ENCODE results near the gene AASS. TPM values are rescaled to one million over a fixed set of nuclear protein-coding genes. Genes with fewer than 3 reads are reported as not detected.
"Not testable (repeated sequence)": the region's sequence is repeated elsewhere in the genome, so short reads cannot be mapped to it uniquely, and the experiment has no call there.

The AASS gene
- total RNA-seq, 1 experiment from 2014 or later, result 0.91 TPM

- Histone ChIP-seq H3K9me3 (ENCODE audit: low read length) (no peaks in the 10 kb centered on the region), H4K20me1 (ENCODE audit: low read length) (no peaks in the 10 kb centered on the region), H3K27me3 (ENCODE audit: low read length) (no peaks in the 10 kb centered on the region), H3K27ac (ENCODE audit: low read length) (no peak overlapping the region), H2AFZ (ENCODE audit: low read length) (peak overlapping the region; percentile 47), H3K4me3 (ENCODE audit: low read length) (peak overlapping the region; percentile 56), H3K9ac (ENCODE audit: low read length) (no peak overlapping the region), H3K36me3 (ENCODE audit: low read depth, low read length) (no peaks in the 10 kb centered on the region), H3K9me2 (replicated peaks; ENCODE audit: low read length) (no peaks in the 10 kb centered on the region), H3K4me2 (ENCODE audit: low read length) (peak overlapping the region; percentile 73), H3K79me2 (ENCODE audit: low read length) (no peaks in the 10 kb centered on the region), H3K4me1 (ENCODE audit: insufficient read depth, low read length) (no peaks in the 10 kb centered on the region), H3F3A (ENCODE audit: low read length, unreplicated experiment) (no peaks in the 10 kb centered on the region)
- ChIA-PET POLR2A (ENCODE audit: unreplicated experiment) (no interaction called here), CTCF (no interaction called here)
- intact Hi-C loops (cut with micrococcal nuclease), result no loop called here
- DNase-seq (no peak), ATAC-seq (no peak)
- BruUV-seq (replicated peaks), result no TSS peak
- no peak for TF ChIP-seq CTCF (conservative IDR thresholded peaks at IDR 0.05; ENCODE audit: low read depth, low read length)
- no peak for TF ChIP-seq EZH2 (IDR thresholded peaks at IDR 0.05; ENCODE audit: low read length, unreplicated experiment)
- TF ChIP-seq EZH2phosphoT487 (IDR thresholded peaks at IDR 0.05; ENCODE audit: borderline replicate concordance, low read length), result no peak
These were observed 7.3 kb downstream of the AASS start for GRCh38 chr7:122136639-122137245.

GRCh38 chr7:122136078-122136477 is 8.0 kb downstream of the AASS start:
- Histone ChIP-seq H4K20me1 (ENCODE audit: low read length) (no peaks in the 10 kb centered on the region), H3F3A (ENCODE audit: low read length, unreplicated experiment) (no peaks in the 10 kb centered on the region), H2AFZ (ENCODE audit: low read length) (no peak overlapping the region), H3K9me2 (replicated peaks; ENCODE audit: low read length) (no peaks in the 10 kb centered on the region), H3K9me3 (ENCODE audit: low read length) (no peaks in the 10 kb centered on the region), H3K4me3 (ENCODE audit: low read length) (no peak overlapping the region), H3K4me2 (ENCODE audit: low read length) (peak overlapping the region; percentile 73), H3K4me1 (ENCODE audit: insufficient read depth, low read length) (no peaks in the 10 kb centered on the region), H3K9ac (ENCODE audit: low read length) (no peak overlapping the region), H3K27me3 (ENCODE audit: low read length) (no peaks in the 10 kb centered on the region), H3K79me2 (ENCODE audit: low read length) (no peaks in the 10 kb centered on the region), H3K36me3 (ENCODE audit: low read depth, low read length) (no peaks in the 10 kb centered on the region), H3K27ac (ENCODE audit: low read length) (no peak overlapping the region)
- ATAC-seq (no peak), DNase-seq (no peak)
- POLR2A ChIA-PET (ENCODE audit: unreplicated experiment), result no interaction called here
- TF ChIP-seq CTCF (conservative IDR thresholded peaks at IDR 0.05; ENCODE audit: low read depth, low read length) (no peak), EZH2phosphoT487 (IDR thresholded peaks at IDR 0.05; ENCODE audit: borderline replicate concordance, low read length) (no peak), EZH2 (IDR thresholded peaks at IDR 0.05; ENCODE audit: low read length, unreplicated experiment) (no peak)
- no TSS peak for BruUV-seq (replicated peaks)
- CTCF ChIA-PET, result no interaction called here
- intact Hi-C loops (cut with micrococcal nuclease), result no loop called here

GRCh38 chr7:122135275-122135674 is 8.8 kb downstream of the AASS start:
- Histone ChIP-seq H3K4me2 (ENCODE audit: low read length) (no peak overlapping the region), H4K20me1 (ENCODE audit: low read length) (no peaks in the 10 kb centered on the region), H3K36me3 (ENCODE audit: low read depth, low read length) (no peaks in the 10 kb centered on the region), H3K9me3 (ENCODE audit: low read length) (no peaks in the 10 kb centered on the region), H3K9me2 (replicated peaks; ENCODE audit: low read length) (no peaks in the 10 kb centered on the region), H3K4me3 (ENCODE audit: low read length) (no peak overlapping the region), H3K27me3 (ENCODE audit: low read length) (no peaks in the 10 kb centered on the region), H3K27ac (ENCODE audit: low read length) (no peak overlapping the region), H3K9ac (ENCODE audit: low read length) (no peak overlapping the region), H2AFZ (ENCODE audit: low read length) (no peak overlapping the region), H3F3A (ENCODE audit: low read length, unreplicated experiment) (no peaks in the 10 kb centered on the region), H3K79me2 (ENCODE audit: low read length) (no peaks in the 10 kb centered on the region), H3K4me1 (ENCODE audit: insufficient read depth, low read length) (no peaks in the 10 kb centered on the region)
- ChIA-PET CTCF (no interaction called here), POLR2A (ENCODE audit: unreplicated experiment) (no interaction called here)
- TF ChIP-seq EZH2 (IDR thresholded peaks at IDR 0.05; ENCODE audit: low read length, unreplicated experiment) (no peak), CTCF (conservative IDR thresholded peaks at IDR 0.05; ENCODE audit: low read depth, low read length) (no peak), EZH2phosphoT487 (IDR thresholded peaks at IDR 0.05; ENCODE audit: borderline replicate concordance, low read length) (no peak)
- no TSS peak for BruUV-seq (replicated peaks)
- DNase-seq (no peak), ATAC-seq (no peak)
- intact Hi-C loops (cut with micrococcal nuclease), result no loop called here

GRCh38 chr7:122134793-122135192 is 9.3 kb downstream of the AASS start:
- H3K9ac ChIP-seq (ENCODE audit: low read length); H3K36me3 ChIP-seq (ENCODE audit: low read depth, low read length); CTCF ChIA-PET; H3K27ac ChIP-seq (ENCODE audit: low read length); H3K9me2 ChIP-seq (replicated peaks; ENCODE audit: low read length); H3K79me2 ChIP-seq (ENCODE audit: low read length); H3K4me1 ChIP-seq (ENCODE audit: insufficient read depth, low read length); intact Hi-C loops (cut with micrococcal nuclease); H3F3A ChIP-seq (ENCODE audit: low read length, unreplicated experiment); POLR2A ChIA-PET (ENCODE audit: unreplicated experiment); H3K4me2 ChIP-seq (ENCODE audit: low read length); H2AFZ ChIP-seq (ENCODE audit: low read length); H3K9me3 ChIP-seq (ENCODE audit: low read length); DNase-seq; BruUV-seq (replicated peaks); ATAC-seq; H4K20me1 ChIP-seq (ENCODE audit: low read length); H3K4me3 ChIP-seq (ENCODE audit: low read length); H3K27me3 ChIP-seq (ENCODE audit: low read length): not testable (repeated sequence)
